ENCODE results near the gene WIF1. TPM values are rescaled to one million over a fixed set of nuclear protein-coding genes. Genes with fewer than 3 reads are reported as not detected.

Gene WIF1
- total RNA-seq, 1 experiment from 2014 or later = not detected

- Histone ChIP-seq H3K9ac (ENCODE audit: low read length) (no peak overlapping the region), H3K4me1 (ENCODE audit: low read length) (peaks cover 14% of the 10 kb centered on the region), H3K36me3 (ENCODE audit: insufficient read depth, low read length) (no peaks in the 10 kb centered on the region), H3K4me2 (ENCODE audit: low read depth, low read length, poor library complexity, severe bottlenecking) (no peak overlapping the region), H3K27me3 (ENCODE audit: low read length) (no peaks in the 10 kb centered on the region), H4K20me1 (ENCODE audit: insufficient read depth, low read depth, low read length) (no peaks in the 10 kb centered on the region), H3K79me2 (ENCODE audit: low read length) (no peaks in the 10 kb centered on the region), H3K9me3 (ENCODE audit: low read length) (no peaks in the 10 kb centered on the region), H3K9me2 (replicated peaks; ENCODE audit: insufficient read depth, low read length) (no peaks in the 10 kb centered on the region), H2AFZ (ENCODE audit: low read length) (peak overlapping the region; percentile 84; the same call in 1 of the 2 replicates), H3K27ac (ENCODE audit: low read length) (no peak overlapping the region), H3K4me3 (ENCODE audit: low read length) (no peak overlapping the region)
- no peak for DNase-seq
These were observed 36.0 kb upstream of the WIF1 start for GRCh38 chr12:65157091-65157490.

GRCh38 chr12:65156366-65156841, 35.3 kb upstream of the WIF1 start:
- Histone ChIP-seq H3K27ac (ENCODE audit: low read length) (peak overlapping the region; percentile 10), H3K4me2 (ENCODE audit: low read depth, low read length, poor library complexity, severe bottlenecking) (peak overlapping the region; percentile 39), H3K4me3 (ENCODE audit: low read length) (0 out of 2 replicates have a peak overlapping the region, but pooled peaks have one; percentile 6), H3K9ac (ENCODE audit: low read length) (0 out of 2 replicates have a peak overlapping the region, but pooled peaks have one; percentile 15), H3K9me3 (ENCODE audit: low read length) (no peaks in the 10 kb centered on the region), H3K36me3 (ENCODE audit: insufficient read depth, low read length) (no peaks in the 10 kb centered on the region), H3K9me2 (replicated peaks; ENCODE audit: insufficient read depth, low read length) (no peaks in the 10 kb centered on the region), H4K20me1 (ENCODE audit: insufficient read depth, low read depth, low read length) (no peaks in the 10 kb centered on the region), H2AFZ (ENCODE audit: low read length) (peak overlapping the region; percentile 84), H3K79me2 (ENCODE audit: low read length) (no peaks in the 10 kb centered on the region), H3K27me3 (ENCODE audit: low read length) (no peaks in the 10 kb centered on the region), H3K4me1 (ENCODE audit: low read length) (peaks cover 14% of the 10 kb centered on the region)
- peak; percentile 59 for DNase-seq

GRCh38 chr12:65155784-65156183, 34.7 kb upstream of the WIF1 start:
- H2AFZ ChIP-seq (ENCODE audit: low read length) = peak overlapping the region; percentile 84
- H3K27ac ChIP-seq (ENCODE audit: low read length) = no peak overlapping the region
- no peaks in the 10 kb centered on the region for H3K79me2 ChIP-seq (ENCODE audit: low read length)
- H3K9me3 ChIP-seq (ENCODE audit: low read length) = no peaks in the 10 kb centered on the region
- H4K20me1 ChIP-seq (ENCODE audit: insufficient read depth, low read depth, low read length) = no peaks in the 10 kb centered on the region
- no peaks in the 10 kb centered on the region for H3K27me3 ChIP-seq (ENCODE audit: low read length)
- no peak overlapping the region for H3K4me2 ChIP-seq (ENCODE audit: low read depth, low read length, poor library complexity, severe bottlenecking)
- DNase-seq = no peak
- peaks cover 14% of the 10 kb centered on the region for H3K4me1 ChIP-seq (ENCODE audit: low read length)
- H3K36me3 ChIP-seq (ENCODE audit: insufficient read depth, low read length) = no peaks in the 10 kb centered on the region
- H3K9ac ChIP-seq (ENCODE audit: low read length) = no peak overlapping the region
- no peak overlapping the region for H3K4me3 ChIP-seq (ENCODE audit: low read length)
- no peaks in the 10 kb centered on the region for H3K9me2 ChIP-seq (replicated peaks; ENCODE audit: insufficient read depth, low read length)

- no peaks in the 10 kb centered on the region for H3K9me2 ChIP-seq (replicated peaks; ENCODE audit: insufficient read depth, low read length)
- no peaks in the 10 kb centered on the region for H3K79me2 ChIP-seq (ENCODE audit: low read length)
- H3K27me3 ChIP-seq (ENCODE audit: low read length) = no peaks in the 10 kb centered on the region
- no peak overlapping the region for H3K9ac ChIP-seq (ENCODE audit: low read length)
- H3K4me2 ChIP-seq (ENCODE audit: low read depth, low read length, poor library complexity, severe bottlenecking) = no peak overlapping the region
- H2AFZ ChIP-seq (ENCODE audit: low read length) = no peak overlapping the region
- no peaks in the 10 kb centered on the region for H4K20me1 ChIP-seq (ENCODE audit: insufficient read depth, low read depth, low read length)
- no peaks in the 10 kb centered on the region for H3K36me3 ChIP-seq (ENCODE audit: insufficient read depth, low read length)
- no peak overlapping the region for H3K4me3 ChIP-seq (ENCODE audit: low read length)
- no peaks in the 10 kb centered on the region for H3K9me3 ChIP-seq (ENCODE audit: low read length)
- H3K27ac ChIP-seq (ENCODE audit: low read length) = no peak overlapping the region
- peaks cover 14% of the 10 kb centered on the region for H3K4me1 ChIP-seq (ENCODE audit: low read length)
- no peak for DNase-seq
These were observed 31.5 kb upstream of the WIF1 start for GRCh38 chr12:65152596-65152995.

- Histone ChIP-seq H3K9me3 (ENCODE audit: low read length) (no peaks in the 10 kb centered on the region), H3K4me3 (ENCODE audit: low read length) (no peak overlapping the region), H3K27me3 (ENCODE audit: low read length) (no peaks in the 10 kb centered on the region)
These were observed 30.9 kb upstream of the WIF1 start for GRCh38 chr12:65152012-65152411.

GRCh38 chr12:65147312-65147905, 26.3 kb upstream of the WIF1 start:
- Histone ChIP-seq H3K79me2 (ENCODE audit: low read length) (no peaks in the 10 kb centered on the region), H3K9me2 (replicated peaks; ENCODE audit: insufficient read depth, low read length) (no peaks in the 10 kb centered on the region), H3K9ac (ENCODE audit: low read length) (no peak overlapping the region), H3K4me2 (ENCODE audit: low read depth, low read length, poor library complexity, severe bottlenecking) (no peak overlapping the region), H3K27ac (ENCODE audit: low read length) (no peak overlapping the region), H3K4me1 (ENCODE audit: low read length) (no peaks in the 10 kb centered on the region), H3K4me3 (ENCODE audit: low read length) (no peak overlapping the region), H3K9me3 (ENCODE audit: low read length) (no peaks in the 10 kb centered on the region), H3K27me3 (ENCODE audit: low read length) (no peaks in the 10 kb centered on the region), H2AFZ (ENCODE audit: low read length) (no peak overlapping the region), H3K36me3 (ENCODE audit: insufficient read depth, low read length) (no peaks in the 10 kb centered on the region), H4K20me1 (ENCODE audit: insufficient read depth, low read depth, low read length) (no peaks in the 10 kb centered on the region)
- no peak for DNase-seq

More at GRCh38 chr12:65152012-65152411, 30.9 kb upstream of the WIF1 start:
- peaks cover 13% of the 10 kb centered on the region for H3K4me1 ChIP-seq (ENCODE audit: low read length)
- no peaks in the 10 kb centered on the region for H3K36me3 ChIP-seq (ENCODE audit: insufficient read depth, low read length)
- no peaks in the 10 kb centered on the region for H4K20me1 ChIP-seq (ENCODE audit: insufficient read depth, low read depth, low read length)
- DNase-seq = no peak
- no peak overlapping the region for H3K27ac ChIP-seq (ENCODE audit: low read length)
- H3K9me2 ChIP-seq (replicated peaks; ENCODE audit: insufficient read depth, low read length) = no peaks in the 10 kb centered on the region
- no peak overlapping the region for H3K9ac ChIP-seq (ENCODE audit: low read length)
- H2AFZ ChIP-seq (ENCODE audit: low read length) = no peak overlapping the region
- no peaks in the 10 kb centered on the region for H3K79me2 ChIP-seq (ENCODE audit: low read length)
- no peak overlapping the region for H3K4me2 ChIP-seq (ENCODE audit: low read depth, low read length, poor library complexity, severe bottlenecking)

- no peaks in the 10 kb centered on the region for H3K79me2 ChIP-seq (ENCODE audit: low read length)
- H3K4me2 ChIP-seq (ENCODE audit: low read depth, low read length, poor library complexity, severe bottlenecking) = no peak overlapping the region
- H3K4me1 ChIP-seq (ENCODE audit: low read length) = peaks cover 4% of the 10 kb centered on the region
- no peaks in the 10 kb centered on the region for H3K27me3 ChIP-seq (ENCODE audit: low read length)
- no peaks in the 10 kb centered on the region for H3K9me2 ChIP-seq (replicated peaks; ENCODE audit: insufficient read depth, low read length)
- no peak for DNase-seq
- no peaks in the 10 kb centered on the region for H4K20me1 ChIP-seq (ENCODE audit: insufficient read depth, low read depth, low read length)
- no peak overlapping the region for H2AFZ ChIP-seq (ENCODE audit: low read length)
- no peak overlapping the region for H3K27ac ChIP-seq (ENCODE audit: low read length)
- H3K36me3 ChIP-seq (ENCODE audit: insufficient read depth, low read length) = no peaks in the 10 kb centered on the region
- no peak overlapping the region for H3K4me3 ChIP-seq (ENCODE audit: low read length)
- no peak overlapping the region for H3K9ac ChIP-seq (ENCODE audit: low read length)
- no peaks in the 10 kb centered on the region for H3K9me3 ChIP-seq (ENCODE audit: low read length)
These were observed 19.6 kb upstream of the WIF1 start for GRCh38 chr12:65140738-65141137.

DNA sequence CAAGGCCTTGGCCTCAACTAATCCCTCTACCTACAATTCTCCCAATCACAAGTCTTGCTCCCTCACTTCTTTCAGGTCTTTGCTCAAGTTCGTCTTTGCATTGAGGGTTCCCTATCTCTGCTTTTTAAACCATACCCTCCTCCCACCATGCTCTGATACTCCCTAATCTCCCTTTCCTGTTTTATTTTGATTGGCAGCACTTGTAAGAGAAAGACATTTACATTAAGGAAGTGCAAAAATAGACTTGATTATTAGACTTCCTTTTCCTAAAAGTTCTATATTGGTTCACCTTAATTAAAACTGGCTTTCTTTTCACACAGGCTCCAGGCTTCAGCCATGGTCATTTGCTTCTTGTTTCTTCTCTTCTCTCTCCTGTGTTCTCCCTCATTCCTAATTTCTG, 18.3 kb upstream of the WIF1 start:
- no peak overlapping the region for H3K27ac ChIP-seq (ENCODE audit: low read length)
- no peaks in the 10 kb centered on the region for H3K79me2 ChIP-seq (ENCODE audit: low read length)
- H3K4me2 ChIP-seq (ENCODE audit: low read depth, low read length, poor library complexity, severe bottlenecking) = no peak overlapping the region
- H3K27me3 ChIP-seq (ENCODE audit: low read length) = no peaks in the 10 kb centered on the region
- no peak for DNase-seq
- no peak overlapping the region for H3K9ac ChIP-seq (ENCODE audit: low read length)
- no peaks in the 10 kb centered on the region for H3K36me3 ChIP-seq (ENCODE audit: insufficient read depth, low read length)
- H3K9me3 ChIP-seq (ENCODE audit: low read length) = no peaks in the 10 kb centered on the region
- H4K20me1 ChIP-seq (ENCODE audit: insufficient read depth, low read depth, low read length) = no peaks in the 10 kb centered on the region
- H3K4me3 ChIP-seq (ENCODE audit: low read length) = no peak overlapping the region
- H2AFZ ChIP-seq (ENCODE audit: low read length) = no peak overlapping the region
- peaks cover 4% of the 10 kb centered on the region for H3K4me1 ChIP-seq (ENCODE audit: low read length)
- H3K9me2 ChIP-seq (replicated peaks; ENCODE audit: insufficient read depth, low read length) = no peaks in the 10 kb centered on the region
